Neural crest cell (in vitro differentiated cells): ENCODE data around the gene CCDC136. TPM values are rescaled to one million over a fixed set of nuclear protein-coding genes. Genes with fewer than 3 reads are reported as not detected.

Experiments used
- DNase-seq: peaks from one replicate; pipeline ENCODE4 v3.0.0; 2021; ENCODE audit warnings: low read depth, mixed read lengths, low spot score
- H3K27ac Mint-ChIP-seq: one replicate; pipeline ENCODE4 v1.8.0; 2021; ENCODE audit warnings: mild to moderate bottlenecking, mixed read lengths; ENCODE audit not compliant: unreplicated experiment
- H3K27me3 Mint-ChIP-seq: 2 replicates; pipeline ENCODE4 v1.8.0; 2021; ENCODE audit warnings: low read depth, mild to moderate bottlenecking, mixed read lengths
- H3K36me3 Mint-ChIP-seq: 2 replicates; pipeline ENCODE4 v1.8.0; 2021; ENCODE audit warnings: low read depth, mild to moderate bottlenecking, mixed read lengths
- H3K4me1 Mint-ChIP-seq: 2 replicates; pipeline ENCODE4 v1.8.0; 2021; ENCODE audit warnings: mixed read lengths
- H3K4me3 Mint-ChIP-seq: one replicate; pipeline ENCODE4 v1.8.0; 2021; ENCODE audit warnings: mild to moderate bottlenecking, mixed read lengths
- H3K9me3 Mint-ChIP-seq: 2 replicates; pipeline ENCODE4 v1.8.0; 2021; ENCODE audit warnings: mixed read lengths
- total RNA-seq: library from RNA; stranded (reverse); gene quantifications from 2 replicates; pipeline ENCODE4 v1.2.1, GENCODE V29; 2021
- TF ChIP-seq, protein P1 (sequence below): fragments of 200-600 bp; sonication (generic); conservative IDR thresholded peaks from 2 replicates; pipeline ENCODE4 v1.5.0; 2021; ENCODE audit warnings: antibody characterized with exemption, mild to moderate bottlenecking

The CCDC136 gene
- total RNA-seq, 1 donor from 2014 or later: 70.6 TPM

DNA sequence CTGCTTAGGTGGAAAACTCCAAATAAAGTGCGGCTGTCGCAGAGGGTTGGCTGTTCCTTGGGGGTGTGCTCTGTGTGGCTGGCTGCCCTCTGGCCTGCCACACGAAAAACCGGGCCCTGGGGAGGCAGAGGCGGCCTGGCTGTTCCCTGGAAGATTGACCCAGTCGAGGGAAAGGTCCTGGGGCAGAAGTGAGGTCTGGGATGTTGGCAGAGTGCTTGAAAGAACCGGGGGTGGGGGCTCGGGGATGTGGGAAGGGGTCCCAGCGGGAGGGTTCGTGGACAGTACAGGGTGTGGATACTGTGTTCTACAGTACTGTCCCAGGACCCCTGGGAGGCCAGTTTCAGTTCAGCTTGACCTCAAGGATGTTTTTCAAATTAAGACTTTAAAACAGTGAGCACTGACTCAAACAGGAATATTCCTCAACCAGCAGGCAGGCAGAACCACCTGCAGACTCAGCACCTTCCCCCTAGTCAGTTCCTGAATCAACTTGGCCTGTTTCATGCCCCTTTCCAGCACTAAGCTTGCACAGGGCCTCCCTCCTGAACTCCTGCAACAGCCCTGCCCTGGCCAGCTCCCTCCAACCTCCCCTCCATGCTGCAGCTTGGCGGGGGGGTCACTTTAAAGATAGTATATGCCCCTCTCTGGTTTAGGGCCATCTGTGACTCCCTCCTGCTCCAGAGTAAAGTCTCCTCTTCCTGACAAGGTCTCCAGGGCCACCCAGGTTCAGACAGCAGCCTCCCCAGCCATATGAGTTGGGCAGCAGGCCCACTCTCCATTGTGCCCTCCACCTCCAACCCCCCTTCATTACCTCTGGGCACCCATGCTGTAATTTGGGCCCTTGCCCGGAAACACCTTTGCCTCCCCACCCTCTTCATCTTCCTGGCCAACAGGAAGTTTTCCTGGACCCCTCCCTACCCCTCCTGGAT is 67.7 kb downstream of the CCDC136 start:
- DNase-seq: no peak
- Mint-ChIP-seq H3K27ac (peak overlapping the region; percentile 67), H3K9me3 (no peaks in the 10 kb centered on the region), H3K4me1 (peaks cover 15% of the 10 kb centered on the region), H3K36me3 (peaks cover 2% of the 10 kb centered on the region), H3K27me3 (no peaks in the 10 kb centered on the region), H3K4me3 (no peak overlapping the region)
- TF ChIP-seq, protein P1, sequence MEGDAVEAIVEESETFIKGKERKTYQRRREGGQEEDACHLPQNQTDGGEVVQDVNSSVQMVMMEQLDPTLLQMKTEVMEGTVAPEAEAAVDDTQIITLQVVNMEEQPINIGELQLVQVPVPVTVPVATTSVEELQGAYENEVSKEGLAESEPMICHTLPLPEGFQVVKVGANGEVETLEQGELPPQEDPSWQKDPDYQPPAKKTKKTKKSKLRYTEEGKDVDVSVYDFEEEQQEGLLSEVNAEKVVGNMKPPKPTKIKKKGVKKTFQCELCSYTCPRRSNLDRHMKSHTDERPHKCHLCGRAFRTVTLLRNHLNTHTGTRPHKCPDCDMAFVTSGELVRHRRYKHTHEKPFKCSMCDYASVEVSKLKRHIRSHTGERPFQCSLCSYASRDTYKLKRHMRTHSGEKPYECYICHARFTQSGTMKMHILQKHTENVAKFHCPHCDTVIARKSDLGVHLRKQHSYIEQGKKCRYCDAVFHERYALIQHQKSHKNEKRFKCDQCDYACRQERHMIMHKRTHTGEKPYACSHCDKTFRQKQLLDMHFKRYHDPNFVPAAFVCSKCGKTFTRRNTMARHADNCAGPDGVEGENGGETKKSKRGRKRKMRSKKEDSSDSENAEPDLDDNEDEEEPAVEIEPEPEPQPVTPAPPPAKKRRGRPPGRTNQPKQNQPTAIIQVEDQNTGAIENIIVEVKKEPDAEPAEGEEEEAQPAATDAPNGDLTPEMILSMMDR: no peak

GRCh38 chr7:128860158-128861073 is 68.6 kb downstream of the CCDC136 start:
- TF ChIP-seq, protein P1: no peak
- no peak for DNase-seq
- Mint-ChIP-seq H3K4me3 (peak overlapping the region; percentile 5), H3K27ac (no peak overlapping the region), H3K36me3 (peaks cover 2% of the 10 kb centered on the region), H3K4me1 (peaks cover 19% of the 10 kb centered on the region), H3K27me3 (no peaks in the 10 kb centered on the region), H3K9me3 (no peaks in the 10 kb centered on the region)

DNA sequence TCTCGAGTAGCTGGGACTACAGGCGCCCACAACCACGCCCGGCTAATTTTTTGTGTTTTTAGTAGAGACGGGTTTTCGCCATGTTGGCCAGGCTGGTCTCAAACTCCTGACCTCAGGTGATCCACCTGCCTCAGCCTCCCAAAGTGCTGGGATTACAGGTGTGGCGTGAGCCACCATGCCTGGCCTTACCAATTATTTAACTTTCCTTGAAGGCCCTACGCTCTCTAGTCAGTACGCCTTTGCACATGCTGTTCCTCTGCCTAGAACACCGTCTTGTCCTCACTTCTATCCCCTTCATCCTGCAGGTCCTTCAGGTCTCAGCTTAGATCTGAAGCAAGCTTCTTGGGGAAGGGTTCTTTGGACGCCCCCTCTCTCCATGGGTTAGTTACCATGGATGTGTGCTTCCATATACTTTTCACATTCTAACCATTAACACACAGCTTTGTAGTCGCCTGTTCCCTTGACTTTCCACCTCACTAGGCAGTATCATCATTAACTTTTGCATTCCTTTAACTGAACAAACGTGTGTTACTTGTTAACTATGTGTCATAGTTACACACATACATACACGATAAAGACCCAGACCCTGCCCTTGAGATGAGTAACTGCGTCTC is 70.3 kb downstream of the CCDC136 start:
- DNase-seq: no peak
- no peak overlapping the region for H3K27ac Mint-ChIP-seq

GRCh38 chr7:128862571-128863432 is 71.0 kb downstream of the CCDC136 start, which contains the start of gene ATP6V1F:
Gene ATP6V1F (plus strand): TSS chr7:128862856. CDS start chr7:128862905, 49 bp downstream.
- TF ChIP-seq, protein P1: no peak
- peaks cover 9% of the 10 kb centered on the region for H3K27me3 Mint-ChIP-seq
- DNase-seq: peak; percentile 100

More for the DNA sequence above, 70.3 kb downstream of the CCDC136 start:
- Mint-ChIP-seq H3K4me1 (peaks cover 19% of the 10 kb centered on the region), H3K9me3 (no peaks in the 10 kb centered on the region), H3K36me3 (peaks cover 2% of the 10 kb centered on the region), H3K27me3 (peaks cover 4% of the 10 kb centered on the region), H3K4me3 (peak overlapping the region; percentile 94)
- TF ChIP-seq, protein P1: no peak

More at GRCh38 chr7:128862571-128863432, 71.0 kb downstream of the CCDC136 start, which contains the start of gene ATP6V1F:
- Mint-ChIP-seq H3K9me3 (no peaks in the 10 kb centered on the region), H3K4me1 (peaks cover 19% of the 10 kb centered on the region), H3K4me3 (peak within 1 kb of the TSS; percentile 94), H3K27ac (peak within 1 kb of the TSS; percentile 95), H3K36me3 (peaks cover 3% of the 10 kb centered on the region)
